HUES6 (cell line): ENCODE data around the gene SLCO3A1.

ENCODE experiments used
- H3K27ac ChIP-seq: 2 replicates; pipeline ENCODE4 v1.7.0; 2013; ENCODE audit warnings: low read depth, mild to moderate bottlenecking, low read length, inconsistent platforms
- H3K27me3 ChIP-seq: 2 replicates; pipeline ENCODE4 v1.6.1; 2013; ENCODE audit warnings: low read length; ENCODE audit not compliant: control insufficient read depth, insufficient read depth
- H3K36me3 ChIP-seq: 2 replicates; pipeline ENCODE4 v1.6.1; 2013; ENCODE audit warnings: low read length; ENCODE audit not compliant: control insufficient read depth, insufficient read depth
- H3K4me1 ChIP-seq: 2 replicates; pipeline ENCODE4 v1.6.1; 2013; ENCODE audit warnings: low read length; ENCODE audit not compliant: control insufficient read depth, insufficient read depth
- H3K4me3 ChIP-seq: 2 replicates; pipeline ENCODE4 v1.5.1; 2013; ENCODE audit warnings: low read depth, low read length
- H3K9ac ChIP-seq: one replicate; pipeline ENCODE4 v1.6.1; 2013; ENCODE audit warnings: mild to moderate bottlenecking, low read length
- H3K9me3 ChIP-seq: 2 replicates; pipeline ENCODE4 v1.6.1; 2013; ENCODE audit warnings: low read depth, low read length; ENCODE audit not compliant: control insufficient read depth, insufficient read depth

SLCO3A1 gene

DNA sequence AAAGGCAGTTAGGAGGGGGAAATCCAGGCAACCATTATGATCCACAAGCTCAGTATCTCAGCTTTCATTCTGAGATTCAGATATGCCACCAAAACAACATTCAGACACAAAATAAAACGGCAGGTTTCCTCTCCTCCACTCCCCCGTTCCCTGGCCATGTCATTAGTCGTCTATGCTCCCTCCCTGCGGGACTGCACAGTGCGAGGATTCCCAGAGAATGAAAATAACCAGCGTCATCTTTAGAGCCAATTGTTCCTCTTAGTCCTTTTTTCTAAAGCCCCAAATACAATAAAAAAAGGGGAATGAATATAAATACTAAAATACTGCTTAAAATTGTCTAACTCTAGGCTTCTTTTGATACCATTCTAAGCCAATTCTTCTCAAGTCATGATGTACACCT is 7.8 kb upstream of the SLCO3A1 start:
- no peak overlapping the region for H3K27ac ChIP-seq
- H3K4me3 ChIP-seq = no peak overlapping the region
- H3K4me1 ChIP-seq = no peaks in the 10 kb centered on the region
- H3K9me3 ChIP-seq = no peaks in the 10 kb centered on the region
- no peak overlapping the region for H3K9ac ChIP-seq
- no peaks in the 10 kb centered on the region for H3K27me3 ChIP-seq
- H3K36me3 ChIP-seq = no peaks in the 10 kb centered on the region

- Histone ChIP-seq H3K36me3 (no peaks in the 10 kb centered on the region), H3K9ac (no peak overlapping the region), H3K4me3 (no peak overlapping the region), H3K9me3 (no peaks in the 10 kb centered on the region), H3K27me3 (peaks cover 9% of the 10 kb centered on the region), H3K4me1 (peaks cover 10% of the 10 kb centered on the region), H3K27ac (no peak overlapping the region)
Measured at GRCh38 chr15:91849180-91849579, 4.3 kb upstream of the SLCO3A1 start.

DNA sequence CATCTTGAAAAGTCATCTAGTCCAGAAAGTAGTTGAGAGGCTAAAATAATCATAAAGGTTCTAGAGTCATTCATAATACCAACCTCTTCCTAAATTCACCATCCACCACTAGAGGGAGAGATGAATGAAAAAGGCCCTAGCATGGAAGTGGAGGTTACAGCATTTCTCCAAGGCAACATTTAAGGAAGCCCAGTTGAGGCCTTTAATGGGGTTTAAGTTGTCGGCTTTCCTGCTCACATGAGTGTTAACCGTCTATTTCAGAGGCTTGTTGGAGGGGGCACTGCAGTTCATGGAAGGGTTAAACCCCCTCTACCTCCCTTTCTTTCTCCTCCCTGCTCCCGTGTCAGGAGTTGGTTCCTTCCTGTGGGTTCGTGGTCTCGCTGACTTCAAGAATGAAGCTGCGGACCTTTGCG is 3.8 kb upstream of the SLCO3A1 start:
- H3K27me3 ChIP-seq = peaks cover 14% of the 10 kb centered on the region
- H3K27ac ChIP-seq = no peak overlapping the region
- peaks cover 15% of the 10 kb centered on the region for H3K4me1 ChIP-seq

GRCh38 chr15:91852741-91853510 is 582 bp upstream of the SLCO3A1 start:
- Histone ChIP-seq H3K9me3 (no peaks in the 10 kb centered on the region), H3K4me1 (peaks cover 22% of the 10 kb centered on the region), H3K27ac (no peak overlapping the region), H3K4me3 (peak overlapping the region; percentile 86), H3K27me3 (peaks cover 24% of the 10 kb centered on the region), H3K9ac (peak overlapping the region; percentile 71), H3K36me3 (no peaks in the 10 kb centered on the region)

More for the DNA sequence above, 3.8 kb upstream of the SLCO3A1 start:
- Histone ChIP-seq H3K4me3 (no peak overlapping the region), H3K9me3 (no peaks in the 10 kb centered on the region), H3K36me3 (no peaks in the 10 kb centered on the region), H3K9ac (no peak overlapping the region)

- H3K4me1 ChIP-seq = peaks cover 22% of the 10 kb centered on the region
- H3K27me3 ChIP-seq = peaks cover 24% of the 10 kb centered on the region
- H3K27ac ChIP-seq = no peak overlapping the region
- no peaks in the 10 kb centered on the region for H3K9me3 ChIP-seq
- H3K9ac ChIP-seq = peak overlapping the region; percentile 59
- H3K36me3 ChIP-seq = no peaks in the 10 kb centered on the region
- H3K4me3 ChIP-seq = peak overlapping the region; percentile 86
Measured at GRCh38 chr15:91853948-91854638, 585 bp downstream of the SLCO3A1 start.

GRCh38 chr15:91854639-91854990 is 1.1 kb downstream of the SLCO3A1 start:
- Histone ChIP-seq H3K9ac (peak overlapping the region; percentile 5), H3K27ac (no peak overlapping the region), H3K36me3 (no peaks in the 10 kb centered on the region), H3K9me3 (no peaks in the 10 kb centered on the region), H3K4me1 (peaks cover 22% of the 10 kb centered on the region), H3K4me3 (peak overlapping the region; percentile 86), H3K27me3 (peaks cover 24% of the 10 kb centered on the region)

DNA sequence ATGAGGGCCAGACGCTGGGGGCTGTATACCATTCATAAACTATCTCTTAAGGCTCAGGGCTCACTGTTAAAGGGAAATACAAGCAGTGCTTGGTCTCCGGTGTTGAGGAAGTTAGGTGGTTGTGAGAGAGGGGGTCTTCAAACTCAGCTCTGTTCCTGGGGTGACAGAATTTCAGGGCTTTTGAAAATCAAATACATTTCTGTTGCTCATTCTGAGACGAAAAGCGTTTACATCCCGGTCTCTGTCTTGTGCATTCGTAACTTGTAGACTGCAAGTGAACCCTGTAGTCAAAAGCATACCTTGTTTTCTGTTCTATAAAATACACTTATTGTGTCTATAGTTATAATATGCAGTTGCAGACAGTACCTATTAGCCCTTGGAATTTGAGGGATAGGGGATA is 1.7 kb downstream of the SLCO3A1 start:
- H3K36me3 ChIP-seq = no peaks in the 10 kb centered on the region
- H3K4me1 ChIP-seq = peaks cover 22% of the 10 kb centered on the region
- no peak overlapping the region for H3K27ac ChIP-seq
- peak overlapping the region; percentile 86; the same call in 1 of the 2 replicates for H3K4me3 ChIP-seq
- H3K9ac ChIP-seq = no peak overlapping the region
- H3K9me3 ChIP-seq = no peaks in the 10 kb centered on the region
- H3K27me3 ChIP-seq = peaks cover 24% of the 10 kb centered on the region

- Histone ChIP-seq H3K27ac (no peak overlapping the region), H3K27me3 (peaks cover 24% of the 10 kb centered on the region), H3K9ac (no peak overlapping the region), H3K9me3 (no peaks in the 10 kb centered on the region), H3K36me3 (no peaks in the 10 kb centered on the region), H3K4me1 (peaks cover 22% of the 10 kb centered on the region), H3K4me3 (no peak overlapping the region)
Measured at GRCh38 chr15:91855684-91856489, 2.4 kb downstream of the SLCO3A1 start.

DNA sequence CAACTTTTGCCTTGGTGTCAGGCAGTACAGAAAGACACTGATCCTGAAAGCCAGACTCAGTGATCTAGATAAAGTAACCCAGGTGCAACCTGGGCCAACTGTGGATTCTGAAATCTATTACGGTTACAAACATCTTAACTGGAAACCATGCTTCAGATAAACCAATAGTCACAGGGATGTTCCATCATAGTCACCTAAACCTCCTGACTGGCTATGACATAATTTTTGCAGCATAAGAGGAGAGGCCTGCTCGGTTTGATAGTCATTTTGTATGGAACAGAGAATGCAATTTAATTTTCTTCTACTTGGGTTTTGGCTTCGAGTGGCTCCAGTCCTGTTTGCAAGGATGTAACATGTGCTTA is 3.7 kb downstream of the SLCO3A1 start:
- Histone ChIP-seq H3K27ac (no peak overlapping the region), H3K4me3 (no peak overlapping the region), H3K9ac (no peak overlapping the region), H3K4me1 (peaks cover 16% of the 10 kb centered on the region), H3K27me3 (peaks cover 20% of the 10 kb centered on the region), H3K9me3 (no peaks in the 10 kb centered on the region), H3K36me3 (no peaks in the 10 kb centered on the region)

GRCh38 chr15:91857772-91858171 is 4.3 kb downstream of the SLCO3A1 start:
- Histone ChIP-seq H3K4me3 (no peak overlapping the region), H3K27ac (no peak overlapping the region), H3K27me3 (peaks cover 20% of the 10 kb centered on the region), H3K9ac (no peak overlapping the region), H3K4me1 (peaks cover 11% of the 10 kb centered on the region), H3K36me3 (no peaks in the 10 kb centered on the region), H3K9me3 (no peaks in the 10 kb centered on the region)

GRCh38 chr15:91860498-91860897 is 7.0 kb downstream of the SLCO3A1 start:
- Histone ChIP-seq H3K4me3 (no peak overlapping the region), H3K9me3 (no peaks in the 10 kb centered on the region), H3K9ac (no peak overlapping the region), H3K4me1 (peaks cover 7% of the 10 kb centered on the region; the same call in 1 of the 2 replicates), H3K36me3 (no peaks in the 10 kb centered on the region), H3K27me3 (peaks cover 3% of the 10 kb centered on the region; the same call in 1 of the 2 replicates), H3K27ac (no peak overlapping the region)
